PC-3 (cell line): ENCODE measurements around the gene PIR. TPM values are rescaled to one million over a fixed set of nuclear protein-coding genes. Genes with fewer than 3 reads are reported as not detected.

ENCODE experiments used
- ATAC-seq: fragments of 200-7000 bp; cut with Tn5 transposase; 2 replicates; pipeline ENCODE4 v1.9.1; 2020; ENCODE audit warnings: mild to moderate bottlenecking, moderate library complexity
- BruUV-seq: library from RNA; stranded (reverse); fragments of 400-500 nt; replicated peaks from 2 replicates; lab custom pipeline; 2021; lab: Mats Ljungman, UMichigan
- CTCF ChIA-PET: fragments of 300-600 bp; sonication (Branson Sonifier 250); formaldehyde crosslinking; loops from one replicate; lab custom pipeline; 2022; ENCODE audit warnings: antibody characterized with exemption; lab: Charles Lee
- POLR2A ChIA-PET: fragments of 300-600 bp; sonication (Branson Sonifier 250); formaldehyde crosslinking; loops from one replicate; lab custom pipeline; 2022; ENCODE audit warnings: antibody characterized with exemption; ENCODE audit not compliant: unreplicated experiment; lab: Charles Lee
- DNase-seq: peaks from one replicate; pipeline ENCODE4 v3.0.0-alpha.2; 2015
- H2AFZ ChIP-seq: fragments of 300-600 bp; sonication (generic); 2 replicates; pipeline ENCODE4 v1.6.0; 2016; ENCODE audit warnings: antibody characterized with exemption, low read length
- H3F3A ChIP-seq: fragments of 300-600 bp; sonication (generic); one replicate; pipeline ENCODE4 v1.6.0; 2017; ENCODE audit warnings: antibody characterized with exemption, low read length, control low read depth, mild to moderate bottlenecking; ENCODE audit not compliant: unreplicated experiment
- H3K27ac ChIP-seq: fragments of 300-600 bp; sonication (generic); 2 replicates; pipeline ENCODE4 v1.5.1; 2016; ENCODE audit warnings: mild to moderate bottlenecking, low read length
- H3K27me3 ChIP-seq: fragments of 300-600 bp; sonication (generic); 2 replicates; pipeline ENCODE4 v1.6.1; 2016; ENCODE audit warnings: low read length, mixed read lengths
- H3K36me3 ChIP-seq: fragments of 300-600 bp; sonication (generic); 2 replicates; pipeline ENCODE4 v1.6.1; 2016; ENCODE audit warnings: low read depth, mixed run types, low read length, mixed read lengths
- H3K4me1 ChIP-seq: fragments of 300-600 bp; sonication (generic); 2 replicates; pipeline ENCODE4 v1.5.1; 2016; ENCODE audit warnings: low read length; ENCODE audit not compliant: insufficient read depth
- H3K4me2 ChIP-seq: fragments of 300-600 bp; sonication (generic); 2 replicates; pipeline ENCODE4 v1.6.0; 2016; ENCODE audit warnings: low read length
- H3K4me3 ChIP-seq: fragments of 300-600 bp; sonication (generic); 2 replicates; pipeline ENCODE4 v1.5.1; 2016; ENCODE audit warnings: mild to moderate bottlenecking, low read length, mixed read lengths
- H3K79me2 ChIP-seq: fragments of 300-600 bp; sonication (generic); 2 replicates; pipeline ENCODE4 v1.6.1; 2017; ENCODE audit warnings: low read length, mixed read lengths
- H3K9ac ChIP-seq: fragments of 300-600 bp; sonication (generic); 2 replicates; pipeline ENCODE4 v1.6.0; 2016; ENCODE audit warnings: mild to moderate bottlenecking, low read length
- H3K9me2 ChIP-seq: fragments of 300-600 bp; sonication (generic); replicated peaks from 2 replicates; pipeline ENCODE4 v1.6.1; 2016; ENCODE audit warnings: mixed run types, low read length, mixed read lengths
- H3K9me3 ChIP-seq: fragments of 300-600 bp; sonication (generic); 2 replicates; pipeline ENCODE4 v1.6.1; 2016; ENCODE audit warnings: low read length, mixed read lengths
- H4K20me1 ChIP-seq: fragments of 300-600 bp; sonication (generic); 2 replicates; pipeline ENCODE4 v1.6.1; 2016; ENCODE audit warnings: low read length, mixed read lengths
- EZH2 ChIP-seq: fragments of 300-600 bp; sonication (generic); IDR thresholded peaks from one replicate; pipeline ENCODE4 v1.6.1; 2017; ENCODE audit warnings: antibody characterized with exemption, mild to moderate bottlenecking, low read length; ENCODE audit not compliant: unreplicated experiment
- EZH2phosphoT487 ChIP-seq: fragments of 300-600 bp; sonication (generic); IDR thresholded peaks from 2 replicates; pipeline ENCODE4 v1.6.1; 2018; ENCODE audit warnings: mild to moderate bottlenecking, antibody characterized with exemption, low read length, borderline replicate concordance
- intact Hi-C: fragments of 100-400 bp; cut with micrococcal nuclease; formaldehyde crosslinking; loops from 2 replicates; pipeline ENCODE4 v1.9.0; 2023
- total RNA-seq: library from RNA; depleted of rRNA; stranded (reverse); fragments of >200 nt; gene quantifications from 2 replicates; pipeline ENCODE4 v1.2.3, GENCODE V29; 2014
- TF ChIP-seq, protein P1 (sequence below): fragments of 300-600 bp; sonication (generic); conservative IDR thresholded peaks from 2 replicates; pipeline ENCODE4 v1.5.1; 2017; ENCODE audit warnings: antibody characterized with exemption, low read depth, mild to moderate bottlenecking, low read length

The PIR gene
- total RNA-seq, 1 experiment from 2014 or later: 50.8 TPM

- Histone ChIP-seq H3F3A (no peaks in the 10 kb centered on the region), H3K36me3 (no peaks in the 10 kb centered on the region), H3K27me3 (no peaks in the 10 kb centered on the region), H3K4me1 (peaks cover 4% of the 10 kb centered on the region; the same call in 1 of the 2 replicates), H3K27ac (no peak overlapping the region), H3K9me3 (no peaks in the 10 kb centered on the region), H3K79me2 (no peaks in the 10 kb centered on the region), H4K20me1 (no peaks in the 10 kb centered on the region), H3K9me2 (no peaks in the 10 kb centered on the region), H3K4me2 (no peak overlapping the region), H3K9ac (no peak overlapping the region), H2AFZ (no peak overlapping the region), H3K4me3 (no peak overlapping the region)
- CTCF ChIA-PET: no interaction called here
- POLR2A ChIA-PET: no interaction called here
- ATAC-seq (no peak), DNase-seq (no peak)
- intact Hi-C loops: no loop called here
- no TSS peak for BruUV-seq
- TF ChIP-seq EZH2 (no peak), EZH2phosphoT487 (no peak)
- TF ChIP-seq, protein P1, sequence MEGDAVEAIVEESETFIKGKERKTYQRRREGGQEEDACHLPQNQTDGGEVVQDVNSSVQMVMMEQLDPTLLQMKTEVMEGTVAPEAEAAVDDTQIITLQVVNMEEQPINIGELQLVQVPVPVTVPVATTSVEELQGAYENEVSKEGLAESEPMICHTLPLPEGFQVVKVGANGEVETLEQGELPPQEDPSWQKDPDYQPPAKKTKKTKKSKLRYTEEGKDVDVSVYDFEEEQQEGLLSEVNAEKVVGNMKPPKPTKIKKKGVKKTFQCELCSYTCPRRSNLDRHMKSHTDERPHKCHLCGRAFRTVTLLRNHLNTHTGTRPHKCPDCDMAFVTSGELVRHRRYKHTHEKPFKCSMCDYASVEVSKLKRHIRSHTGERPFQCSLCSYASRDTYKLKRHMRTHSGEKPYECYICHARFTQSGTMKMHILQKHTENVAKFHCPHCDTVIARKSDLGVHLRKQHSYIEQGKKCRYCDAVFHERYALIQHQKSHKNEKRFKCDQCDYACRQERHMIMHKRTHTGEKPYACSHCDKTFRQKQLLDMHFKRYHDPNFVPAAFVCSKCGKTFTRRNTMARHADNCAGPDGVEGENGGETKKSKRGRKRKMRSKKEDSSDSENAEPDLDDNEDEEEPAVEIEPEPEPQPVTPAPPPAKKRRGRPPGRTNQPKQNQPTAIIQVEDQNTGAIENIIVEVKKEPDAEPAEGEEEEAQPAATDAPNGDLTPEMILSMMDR: no peak
Measured at GRCh38 chrX:15504661-15505060, 11.5 kb upstream of the PIR start.

- TF ChIP-seq, protein P1: no peak
- TF ChIP-seq EZH2: no peak
- H4K20me1 ChIP-seq: no peaks in the 10 kb centered on the region
- H3K4me3 ChIP-seq: no peak overlapping the region
- no peak overlapping the region for H2AFZ ChIP-seq
- H3K4me2 ChIP-seq: no peak overlapping the region
- H3K4me1 ChIP-seq: peaks cover 4% of the 10 kb centered on the region; the same call in 1 of the 2 replicates
- intact Hi-C loops: no loop called here
- BruUV-seq: no TSS peak
- H3K27me3 ChIP-seq: no peaks in the 10 kb centered on the region
- H3K79me2 ChIP-seq: no peaks in the 10 kb centered on the region
- no peaks in the 10 kb centered on the region for H3K9me3 ChIP-seq
- ATAC-seq (no peak), DNase-seq (no peak)
- no peaks in the 10 kb centered on the region for H3K36me3 ChIP-seq
- no peaks in the 10 kb centered on the region for H3K9me2 ChIP-seq
- no peak overlapping the region for H3K9ac ChIP-seq
- no peak overlapping the region for H3K27ac ChIP-seq
- POLR2A ChIA-PET: no interaction called here
- CTCF ChIA-PET: no interaction called here
- H3F3A ChIP-seq: no peaks in the 10 kb centered on the region
Measured at GRCh38 chrX:15501506-15501905, 8.4 kb upstream of the PIR start.

GRCh38 chrX:15500497-15500966 lies 7.4 kb upstream of the PIR start, which contains the start of gene BMX:
Gene BMX, plus strand, starts transcription at chrX:15500807. Its CDS starts 7,547 bp downstream, at chrX:15508354.
- CTCF ChIA-PET: no interaction called here

More at GRCh38 chrX:15500497-15500966, 7.4 kb upstream of the PIR start, which contains the start of gene BMX:
- DNase-seq: no peak
- Histone ChIP-seq H2AFZ (no peak within 1 kb of the TSS), H3K27ac (no peak within 1 kb of the TSS), H3K36me3 (no peaks in the 10 kb centered on the region), H3K79me2 (no peaks in the 10 kb centered on the region), H3K4me2 (no peak within 1 kb of the TSS), H3F3A (no peaks in the 10 kb centered on the region), H3K4me1 (peaks cover 4% of the 10 kb centered on the region; the same call in 1 of the 2 replicates), H3K9me2 (no peaks in the 10 kb centered on the region), H4K20me1 (no peaks in the 10 kb centered on the region), H3K27me3 (no peaks in the 10 kb centered on the region), H3K9me3 (no peaks in the 10 kb centered on the region), H3K9ac (no peak within 1 kb of the TSS), H3K4me3 (no peak within 1 kb of the TSS)
- no peak for TF ChIP-seq EZH2phosphoT487
- TF ChIP-seq EZH2: no peak
- TF ChIP-seq, protein P1: no peak
- no peak for ATAC-seq
- POLR2A ChIA-PET: no interaction called here
- intact Hi-C loops: no loop called here
- BruUV-seq: no TSS peak
